Astrocyte (in vitro differentiated cells and primary cell): ENCODE results near the gene TTLL8. TPM values are rescaled to one million over a fixed set of nuclear protein-coding genes. Genes with fewer than 3 reads are reported as not detected.
A peak's percentile ranks its signal among the peaks of the same experiment; 100 is the strongest.

Source experiments
- DNase-seq: peaks from one replicate; pipeline ENCODE4 v3.0.0-alpha.2; 2010; ENCODE audit warnings: low read depth
- FAIRE-seq: peaks from 2 replicates; lab custom pipeline; 2011; peaks lifted over from hg19 to GRCh38; lab: Jason Lieb, UNC
- H2AFZ ChIP-seq: 2 replicates; pipeline ENCODE4 v1.6.0; 2012; ENCODE audit warnings: low read depth, low read length, inconsistent platforms
- H3K27ac ChIP-seq: 2 replicates; pipeline ENCODE4 v1.5.1; 2011; ENCODE audit warnings: low read depth, low read length, inconsistent platforms
- H3K27me3 ChIP-seq: 2 replicates; pipeline ENCODE4 v1.6.0; 2011; ENCODE audit warnings: low read length, inconsistent platforms; ENCODE audit not compliant: insufficient read depth
- H3K36me3 ChIP-seq: 2 replicates; pipeline ENCODE4 v1.5.1; 2011; ENCODE audit warnings: low read length, inconsistent platforms; ENCODE audit not compliant: insufficient read depth
- H3K4me1 ChIP-seq: 2 replicates; pipeline ENCODE4 v1.5.1; 2011; ENCODE audit warnings: low read length, inconsistent platforms; ENCODE audit not compliant: insufficient read depth
- H3K4me2 ChIP-seq: 2 replicates; pipeline ENCODE4 v1.6.0; 2012; ENCODE audit warnings: low read length, inconsistent platforms
- H3K4me3 ChIP-seq: 2 replicates; pipeline ENCODE4 v1.5.1; 2011; ENCODE audit warnings: low read depth, mild to moderate bottlenecking, low read length, inconsistent platforms; ENCODE audit not compliant: insufficient read depth
- H3K79me2 ChIP-seq: 2 replicates; pipeline ENCODE4 v1.6.0; 2012; ENCODE audit warnings: mild to moderate bottlenecking, low read length, inconsistent platforms; ENCODE audit not compliant: insufficient read depth
- H3K9ac ChIP-seq: 2 replicates; pipeline ENCODE4 v1.6.0; 2012; ENCODE audit warnings: mild to moderate bottlenecking, low read length, inconsistent platforms
- H3K9me3 ChIP-seq: 2 replicates; pipeline ENCODE4 v1.5.1; 2012; ENCODE audit warnings: low read depth, mild to moderate bottlenecking, low read length, inconsistent platforms; ENCODE audit not compliant: insufficient read depth
- H4K20me1 ChIP-seq: 2 replicates; pipeline ENCODE4 v1.6.0; 2012; ENCODE audit warnings: low read length, inconsistent platforms; ENCODE audit not compliant: insufficient read depth
- H3K27ac Mint-ChIP-seq: one replicate; pipeline ENCODE4 v1.8.0; 2021; ENCODE audit warnings: mild to moderate bottlenecking, mixed read lengths; ENCODE audit not compliant: unreplicated experiment
- H3K27me3 Mint-ChIP-seq: one replicate; pipeline ENCODE4 v1.8.0; 2021; ENCODE audit warnings: low read depth, mixed read lengths; ENCODE audit not compliant: unreplicated experiment
- H3K36me3 Mint-ChIP-seq: one replicate; pipeline ENCODE4 v1.8.0; 2021; ENCODE audit warnings: low read depth, mixed read lengths; ENCODE audit not compliant: unreplicated experiment
- H3K4me1 Mint-ChIP-seq: one replicate; pipeline ENCODE4 v1.8.0; 2021; ENCODE audit warnings: low read depth, mixed read lengths; ENCODE audit not compliant: unreplicated experiment
- H3K4me3 Mint-ChIP-seq: one replicate; pipeline ENCODE4 v1.8.0; 2021; ENCODE audit warnings: mild to moderate bottlenecking, moderate library complexity, mixed read lengths; ENCODE audit not compliant: unreplicated experiment
- H3K9me3 Mint-ChIP-seq: one replicate; pipeline ENCODE4 v1.8.0; 2021; ENCODE audit warnings: mild to moderate bottlenecking, mixed read lengths; ENCODE audit not compliant: unreplicated experiment
- CTCF ChIP-seq: IDR thresholded peaks from 2 replicates; pipeline ENCODE4 v1.5.1; 2011; ENCODE audit warnings: low read depth, mild to moderate bottlenecking, inconsistent platforms, low read length, moderate library complexity; ENCODE audit not compliant: insufficient read depth
- EZH2 ChIP-seq: IDR thresholded peaks from 2 replicates; pipeline ENCODE4 v1.6.1; 2012; ENCODE audit warnings: mild to moderate bottlenecking, low read length, inconsistent platforms; ENCODE audit not compliant: insufficient read depth
- total RNA-seq: library from RNA; stranded (reverse); gene quantifications from 2 replicates; pipeline ENCODE4 v1.2.1, GENCODE V29; 2021

Gene TTLL8
- total RNA-seq, 1 donor from 2014 or later: not detected

GRCh38 chr22:50004918-50005317, 53.2 kb downstream of the TTLL8 start:
- TF ChIP-seq CTCF (no peak), EZH2 (no peak)
- peaks cover 2% of the 10 kb centered on the region for H3K36me3 Mint-ChIP-seq
- peaks cover 4% of the 10 kb centered on the region for H3K9me3 Mint-ChIP-seq
- Histone ChIP-seq H3K9ac (no peak overlapping the region), H3K4me3 (no peak overlapping the region), H3K9me3 (no peaks in the 10 kb centered on the region), H4K20me1 (no peaks in the 10 kb centered on the region), H3K27me3 (peaks cover 20% of the 10 kb centered on the region), H3K36me3 (no peaks in the 10 kb centered on the region), H3K27ac (no peak overlapping the region), H2AFZ (no peak overlapping the region), H3K79me2 (no peaks in the 10 kb centered on the region), H3K4me2 (no peak overlapping the region), H3K4me1 (no peaks in the 10 kb centered on the region)
- DNase-seq: no peak
- no peak overlapping the region for H3K27ac Mint-ChIP-seq
- FAIRE-seq: no peak
- H3K4me3 Mint-ChIP-seq: no peak overlapping the region
- peaks cover 39% of the 10 kb centered on the region for H3K27me3 Mint-ChIP-seq
- peaks cover 4% of the 10 kb centered on the region for H3K4me1 Mint-ChIP-seq

DNA sequence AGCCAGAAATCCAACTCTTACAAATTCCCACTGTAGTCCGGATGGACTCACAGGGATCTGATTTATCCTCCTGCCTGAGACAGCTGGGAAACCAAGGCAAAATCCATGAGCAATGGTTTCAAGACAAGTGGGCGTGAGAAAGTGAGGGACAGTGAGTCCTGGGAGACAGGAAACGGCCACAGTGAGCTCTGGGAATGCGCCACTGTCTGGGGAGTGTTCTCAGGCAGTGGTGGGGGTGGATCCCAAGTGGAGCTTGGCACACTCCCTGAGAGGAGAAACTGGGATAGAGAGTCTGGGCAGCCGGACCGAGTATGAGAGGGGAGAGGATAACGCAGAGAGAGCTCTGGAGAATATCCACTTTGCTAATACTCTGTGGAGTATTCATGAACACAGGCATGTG, 55.3 kb downstream of the TTLL8 start:
- Histone ChIP-seq H3K79me2 (no peaks in the 10 kb centered on the region), H3K9me3 (no peaks in the 10 kb centered on the region), H4K20me1 (no peaks in the 10 kb centered on the region), H3K36me3 (no peaks in the 10 kb centered on the region), H3K27ac (no peak overlapping the region), H3K4me1 (no peaks in the 10 kb centered on the region), H3K9ac (no peak overlapping the region), H3K4me2 (no peak overlapping the region), H2AFZ (no peak overlapping the region), H3K4me3 (no peak overlapping the region), H3K27me3 (peaks cover 12% of the 10 kb centered on the region)
- H3K27me3 Mint-ChIP-seq: peaks cover 43% of the 10 kb centered on the region
- peaks cover 4% of the 10 kb centered on the region for H3K4me1 Mint-ChIP-seq
- H3K27ac Mint-ChIP-seq: no peak overlapping the region
- H3K9me3 Mint-ChIP-seq: peaks cover 2% of the 10 kb centered on the region
- no peak overlapping the region for H3K4me3 Mint-ChIP-seq
- DNase-seq (peak; percentile 8), FAIRE-seq (no peak)
- TF ChIP-seq CTCF: no peak
- TF ChIP-seq EZH2: no peak
- peaks cover 2% of the 10 kb centered on the region for H3K36me3 Mint-ChIP-seq

DNA sequence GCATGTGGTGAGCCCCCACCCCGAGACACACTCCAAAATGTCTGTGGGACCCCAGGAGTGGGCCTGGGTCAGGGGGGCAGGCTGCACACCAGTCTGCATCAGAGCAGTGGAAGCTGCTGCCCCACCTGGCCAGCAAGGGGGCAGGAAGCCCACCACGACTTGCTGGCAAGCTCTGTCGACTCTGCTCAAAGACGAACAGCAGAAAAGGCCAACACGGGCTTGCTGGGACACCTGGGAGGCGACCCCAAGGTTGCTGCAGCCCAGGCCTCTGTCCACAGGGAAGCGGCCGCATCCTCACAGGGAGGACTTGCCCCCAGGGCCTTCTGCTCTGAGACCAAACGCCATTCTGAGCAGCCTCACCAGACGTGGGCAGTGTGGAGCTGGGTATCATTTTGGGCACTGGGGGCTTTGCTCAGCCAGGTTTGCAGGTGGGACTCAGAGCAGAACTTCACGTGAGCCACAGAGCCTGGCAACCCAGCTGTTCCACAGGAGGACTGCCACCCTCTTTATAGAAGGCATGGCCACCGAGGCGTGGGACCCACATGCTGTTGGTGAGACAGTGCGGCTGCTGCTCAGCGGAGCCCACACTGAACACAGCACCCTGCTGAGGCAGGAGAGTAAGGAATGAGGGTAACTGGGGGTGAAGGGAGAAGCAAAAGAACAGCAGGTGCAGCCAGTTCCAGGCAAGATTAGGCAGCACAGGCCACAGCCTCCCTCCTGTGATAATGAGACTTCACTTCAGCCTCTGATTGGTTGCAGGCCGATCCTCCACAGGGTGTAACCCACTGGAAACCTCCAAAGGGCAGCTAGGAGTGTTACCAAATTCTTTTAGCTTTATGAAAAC, 56.5 kb downstream of the TTLL8 start:
- FAIRE-seq (no peak), DNase-seq (no peak)
- Histone ChIP-seq H3K4me1 (no peaks in the 10 kb centered on the region), H4K20me1 (no peaks in the 10 kb centered on the region), H3K9ac (no peak overlapping the region), H3K36me3 (no peaks in the 10 kb centered on the region), H3K79me2 (no peaks in the 10 kb centered on the region), H2AFZ (no peak overlapping the region), H3K27me3 (peaks cover 12% of the 10 kb centered on the region), H3K27ac (no peak overlapping the region), H3K4me2 (no peak overlapping the region), H3K9me3 (no peaks in the 10 kb centered on the region), H3K4me3 (no peak overlapping the region)
- peak overlapping the region; percentile 41 for H3K27ac Mint-ChIP-seq
- peaks cover 2% of the 10 kb centered on the region for H3K36me3 Mint-ChIP-seq
- peaks cover 4% of the 10 kb centered on the region for H3K4me1 Mint-ChIP-seq
- H3K27me3 Mint-ChIP-seq: peaks cover 38% of the 10 kb centered on the region
- H3K4me3 Mint-ChIP-seq: no peak overlapping the region
- TF ChIP-seq EZH2 (no peak), CTCF (no peak)
- peaks cover 2% of the 10 kb centered on the region for H3K9me3 Mint-ChIP-seq
